Measurements from ENCODE around the gene FYB1. TPM values are rescaled to one million over a fixed set of nuclear protein-coding genes. Genes with fewer than 3 reads are reported as not detected.

Gene FYB1
- total and polyA plus RNA-seq, 11 donors, result 0.82 to 67.2 (median 2.8) TPM

GRCh38 chr5:39164529-39165402, 54.6 kb downstream of the FYB1 start:
- Histone ChIP-seq H3K9me3 (peaks cover 0 to 4% (median 0%) of the 10 kb centered on the region in 12 donors), H3K27ac (peak overlapping the region in 1 of 12 donors; percentile 43), H3K36me3 (peaks cover 0 to 8% (median 0%) of the 10 kb centered on the region in 9 donors), H3K4me1 (peaks cover 0 to 61% (median 0%) of the 10 kb centered on the region in 12 donors), H3K27me3 (no peaks in the 10 kb centered on the region), H3K4me3 (no peak overlapping the region)
- intact Hi-C loops (cut with DNase I), result no loop called here
- TF ChIP-seq, protein P1, sequence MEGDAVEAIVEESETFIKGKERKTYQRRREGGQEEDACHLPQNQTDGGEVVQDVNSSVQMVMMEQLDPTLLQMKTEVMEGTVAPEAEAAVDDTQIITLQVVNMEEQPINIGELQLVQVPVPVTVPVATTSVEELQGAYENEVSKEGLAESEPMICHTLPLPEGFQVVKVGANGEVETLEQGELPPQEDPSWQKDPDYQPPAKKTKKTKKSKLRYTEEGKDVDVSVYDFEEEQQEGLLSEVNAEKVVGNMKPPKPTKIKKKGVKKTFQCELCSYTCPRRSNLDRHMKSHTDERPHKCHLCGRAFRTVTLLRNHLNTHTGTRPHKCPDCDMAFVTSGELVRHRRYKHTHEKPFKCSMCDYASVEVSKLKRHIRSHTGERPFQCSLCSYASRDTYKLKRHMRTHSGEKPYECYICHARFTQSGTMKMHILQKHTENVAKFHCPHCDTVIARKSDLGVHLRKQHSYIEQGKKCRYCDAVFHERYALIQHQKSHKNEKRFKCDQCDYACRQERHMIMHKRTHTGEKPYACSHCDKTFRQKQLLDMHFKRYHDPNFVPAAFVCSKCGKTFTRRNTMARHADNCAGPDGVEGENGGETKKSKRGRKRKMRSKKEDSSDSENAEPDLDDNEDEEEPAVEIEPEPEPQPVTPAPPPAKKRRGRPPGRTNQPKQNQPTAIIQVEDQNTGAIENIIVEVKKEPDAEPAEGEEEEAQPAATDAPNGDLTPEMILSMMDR (IDR thresholded peaks at IDR 0.05), result no peak
- no peak for TF ChIP-seq POLR2A (IDR thresholded peaks at IDR 0.05)
- ATAC-seq (no peak), DNase-seq (no peak)
- WGBS, 4 donors, result 77 to 89% (median 84%) methylated on average over 7 of the region's 7 CpGs

- intact Hi-C loops (cut with DNase I), result no loop called here
- Histone ChIP-seq H3K27me3 (no peaks in the 10 kb centered on the region), H3K27ac (peak overlapping the region in 1 of 12 donors; percentile 43), H3K4me3 (no peak overlapping the region), H3K4me1 (peaks cover 0 to 68% (median 0%) of the 10 kb centered on the region in 12 donors), H3K36me3 (peaks cover 0 to 8% (median 0%) of the 10 kb centered on the region in 9 donors), H3K9me3 (peaks cover 0 to 4% (median 0%) of the 10 kb centered on the region in 12 donors)
- DNase-seq (no peak), ATAC-seq (no peak)
- no peak for TF ChIP-seq POLR2A (IDR thresholded peaks at IDR 0.05)
- TF ChIP-seq, protein P1 (IDR thresholded peaks at IDR 0.05), result no peak
- 40 to 50% (median 45%) methylated on average over 1 of the region's 1 CpG for WGBS, 4 donors
Observed at GRCh38 chr5:39164016-39164415, 55.3 kb downstream of the FYB1 start.

GRCh38 chr5:39161578-39161977, 57.8 kb downstream of the FYB1 start:
- peaks cover 0 to 4% (median 0%) of the 10 kb centered on the region in 12 donors for H3K9me3 ChIP-seq
- DNase-seq (no peak), ATAC-seq (peak in 2 of 4 donors; percentile 51 to 59)
- no peak overlapping the region for H3K4me3 ChIP-seq
- intact Hi-C loops (cut with DNase I), result no loop called here
- no peak for TF ChIP-seq POLR2A (IDR thresholded peaks at IDR 0.05)
- TF ChIP-seq, protein P1 (IDR thresholded peaks at IDR 0.05), result no peak
- peaks cover 0 to 8% (median 0%) of the 10 kb centered on the region in 9 donors for H3K36me3 ChIP-seq
- H3K27ac ChIP-seq, result no peak overlapping the region
- peaks cover 0 to 5% (median 0%) of the 10 kb centered on the region in 9 donors for H3K27me3 ChIP-seq
- peaks cover 0 to 82% (median 0%) of the 10 kb centered on the region in 12 donors for H3K4me1 ChIP-seq

DNA sequence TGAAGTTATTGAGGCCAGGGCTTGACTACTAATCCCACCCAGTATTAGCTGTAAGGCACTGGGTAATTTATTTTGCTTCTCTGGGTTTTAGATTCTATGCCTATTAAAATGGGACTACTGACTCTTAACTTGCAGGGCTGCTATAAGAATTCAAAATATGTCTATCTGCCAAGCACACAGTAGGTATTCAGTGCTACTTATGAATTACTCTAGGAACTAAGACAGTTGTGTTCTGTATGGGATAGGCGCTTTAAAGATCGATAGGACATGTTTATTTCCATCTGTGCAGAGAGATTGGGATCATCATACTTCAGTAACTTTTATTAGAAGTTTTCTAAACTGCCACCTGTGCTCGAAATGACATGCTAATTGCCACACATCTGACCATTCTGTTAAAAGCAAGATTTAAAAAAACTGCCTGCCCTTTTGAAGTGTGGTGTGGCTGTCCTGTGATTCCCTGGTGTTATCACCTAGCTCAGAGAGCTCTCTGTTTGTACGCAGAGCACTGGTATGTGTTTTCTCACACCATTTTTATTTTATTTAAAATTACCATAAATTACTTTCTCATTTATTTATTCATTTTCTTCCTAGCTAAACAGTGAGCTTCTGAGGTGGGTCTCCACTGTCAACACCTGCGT, 58.7 kb downstream of the FYB1 start:
- H3K4me1 ChIP-seq, result peaks cover 0 to 87% (median 0%) of the 10 kb centered on the region in 12 donors

More for the DNA sequence above, 58.7 kb downstream of the FYB1 start:
- Histone ChIP-seq H3K27me3 (peaks cover 0 to 5% (median 0%) of the 10 kb centered on the region in 9 donors), H3K4me3 (no peak overlapping the region), H3K9me3 (peaks cover 0 to 4% (median 0%) of the 10 kb centered on the region in 12 donors), H3K27ac (peak overlapping the region in 1 of 12 donors; percentile 16), H3K36me3 (peaks cover 0 to 8% (median 0%) of the 10 kb centered on the region in 9 donors)
- ATAC-seq (no peak), DNase-seq (no peak)
- WGBS, 4 donors, result 63 to 68% (median 67%) methylated on average over 5 of the region's 5 CpGs
- no peak for TF ChIP-seq POLR2A (IDR thresholded peaks at IDR 0.05)
- TF ChIP-seq, protein P1 (IDR thresholded peaks at IDR 0.05), result no peak
- intact Hi-C loops (cut with DNase I), result no loop called here

All from heart left ventricle (tissue), 16 donors.